Activated naive CD4-positive, alpha-beta T cell treated with anti-CD3 and anti-CD28 coated beads, Interleukin-2, amount 50 U/mL, for 24 hours (primary cell): Measurements from ENCODE around the gene WSCD1.

Source experiments
- H3K27ac Mint-ChIP-seq: one replicate; pipeline ENCODE4 v1.8.0; 2021; ENCODE audit warnings: mild to moderate bottlenecking, mixed read lengths
- H3K27me3 Mint-ChIP-seq: one replicate; pipeline ENCODE4 v1.8.0; 2021; ENCODE audit warnings: mixed read lengths
- H3K36me3 Mint-ChIP-seq: one replicate; pipeline ENCODE4 v1.8.0; 2021; ENCODE audit warnings: mixed read lengths
- H3K4me1 Mint-ChIP-seq: one replicate; pipeline ENCODE4 v1.8.0; 2021; ENCODE audit warnings: mixed read lengths
- H3K4me3 Mint-ChIP-seq: one replicate; pipeline ENCODE4 v1.8.0; 2021; ENCODE audit warnings: mild to moderate bottlenecking, mixed read lengths
- H3K9me3 Mint-ChIP-seq: one replicate; pipeline ENCODE4 v1.8.0; 2021; ENCODE audit warnings: mixed read lengths

WSCD1 gene

GRCh38 chr17:6047966-6048365 is 22.2 kb upstream of the WSCD1 start:
- Mint-ChIP-seq H3K27ac (no peak overlapping the region), H3K4me1 (no peaks in the 10 kb centered on the region), H3K36me3 (no peaks in the 10 kb centered on the region), H3K27me3 (no peaks in the 10 kb centered on the region), H3K4me3 (no peak overlapping the region), H3K9me3 (no peaks in the 10 kb centered on the region)

DNA sequence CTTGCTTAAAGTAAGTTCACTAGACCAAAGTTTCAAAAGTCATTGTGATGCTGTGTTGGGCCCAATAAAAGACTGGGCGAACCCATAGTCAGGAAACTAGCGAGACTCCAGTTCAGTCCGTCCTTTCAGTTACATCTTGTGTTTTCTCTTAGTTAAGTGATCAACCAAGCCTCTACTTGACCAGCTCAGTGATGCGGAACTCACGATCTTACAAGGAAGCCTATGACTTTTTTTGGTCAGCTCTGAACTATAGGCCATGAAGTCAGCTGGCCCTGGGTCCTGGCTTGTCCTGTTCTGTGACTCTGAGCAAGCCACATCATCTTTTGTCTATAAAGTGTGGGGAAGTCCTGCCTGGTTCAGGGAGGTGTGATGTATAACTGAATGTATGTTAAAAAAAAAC is 21.7 kb upstream of the WSCD1 start:
- Mint-ChIP-seq H3K27me3 (no peaks in the 10 kb centered on the region), H3K36me3 (no peaks in the 10 kb centered on the region)

GRCh38 chr17:6052926-6053325 is 17.3 kb upstream of the WSCD1 start:
- Mint-ChIP-seq H3K27me3 (peaks cover 4% of the 10 kb centered on the region), H3K4me3 (no peak overlapping the region), H3K36me3 (no peaks in the 10 kb centered on the region), H3K4me1 (no peaks in the 10 kb centered on the region), H3K9me3 (no peaks in the 10 kb centered on the region), H3K27ac (no peak overlapping the region)

More for the DNA sequence above, 21.7 kb upstream of the WSCD1 start:
- Mint-ChIP-seq H3K4me1 (no peaks in the 10 kb centered on the region), H3K27ac (no peak overlapping the region), H3K9me3 (no peaks in the 10 kb centered on the region), H3K4me3 (no peak overlapping the region)

DNA sequence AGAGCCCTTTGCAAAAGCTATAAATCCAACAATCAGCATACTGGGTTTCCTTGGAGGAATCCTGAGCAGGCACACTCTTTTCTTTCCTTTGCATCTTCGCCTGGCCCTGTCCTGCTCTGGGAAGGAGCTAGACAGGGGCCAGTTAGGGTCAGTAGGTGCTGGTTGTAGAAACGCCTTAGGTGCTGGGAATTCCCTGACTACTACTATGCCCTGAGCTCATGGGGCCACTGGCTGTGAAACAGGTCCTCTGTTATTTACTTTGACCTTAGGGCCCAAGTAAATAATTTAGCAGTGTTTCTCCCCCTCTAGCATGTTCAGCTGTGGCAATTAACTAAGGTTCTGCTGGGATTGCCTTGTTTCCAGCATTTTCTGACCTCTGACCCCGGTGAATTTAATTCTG is 15.8 kb upstream of the WSCD1 start:
- Mint-ChIP-seq H3K27me3 (peaks cover 7% of the 10 kb centered on the region), H3K36me3 (no peaks in the 10 kb centered on the region), H3K4me3 (no peak overlapping the region), H3K4me1 (no peaks in the 10 kb centered on the region), H3K27ac (no peak overlapping the region), H3K9me3 (no peaks in the 10 kb centered on the region)

- Mint-ChIP-seq H3K9me3 (no peaks in the 10 kb centered on the region), H3K36me3 (no peaks in the 10 kb centered on the region), H3K27ac (no peak overlapping the region), H3K4me3 (no peak overlapping the region), H3K4me1 (no peaks in the 10 kb centered on the region), H3K27me3 (peaks cover 13% of the 10 kb centered on the region)
These were observed 14.1 kb upstream of the WSCD1 start for GRCh38 chr17:6056104-6056503.

- H3K4me3 Mint-ChIP-seq, result no peak overlapping the region
- no peaks in the 10 kb centered on the region for H3K9me3 Mint-ChIP-seq
- no peaks in the 10 kb centered on the region for H3K36me3 Mint-ChIP-seq
- no peaks in the 10 kb centered on the region for H3K4me1 Mint-ChIP-seq
- H3K27me3 Mint-ChIP-seq, result peaks cover 18% of the 10 kb centered on the region
- no peak overlapping the region for H3K27ac Mint-ChIP-seq
These were observed 12.6 kb upstream of the WSCD1 start for GRCh38 chr17:6057562-6057961.

GRCh38 chr17:6059406-6059805 is 10.8 kb upstream of the WSCD1 start:
- peaks cover 24% of the 10 kb centered on the region for H3K27me3 Mint-ChIP-seq
- no peak overlapping the region for H3K27ac Mint-ChIP-seq
- H3K9me3 Mint-ChIP-seq, result no peaks in the 10 kb centered on the region
- H3K36me3 Mint-ChIP-seq, result no peaks in the 10 kb centered on the region
- no peaks in the 10 kb centered on the region for H3K4me1 Mint-ChIP-seq
- no peak overlapping the region for H3K4me3 Mint-ChIP-seq

GRCh38 chr17:6061290-6061689 is 8.9 kb upstream of the WSCD1 start:
- Mint-ChIP-seq H3K4me3 (no peak overlapping the region), H3K27ac (no peak overlapping the region), H3K4me1 (no peaks in the 10 kb centered on the region), H3K9me3 (no peaks in the 10 kb centered on the region), H3K27me3 (peaks cover 25% of the 10 kb centered on the region), H3K36me3 (no peaks in the 10 kb centered on the region)

DNA sequence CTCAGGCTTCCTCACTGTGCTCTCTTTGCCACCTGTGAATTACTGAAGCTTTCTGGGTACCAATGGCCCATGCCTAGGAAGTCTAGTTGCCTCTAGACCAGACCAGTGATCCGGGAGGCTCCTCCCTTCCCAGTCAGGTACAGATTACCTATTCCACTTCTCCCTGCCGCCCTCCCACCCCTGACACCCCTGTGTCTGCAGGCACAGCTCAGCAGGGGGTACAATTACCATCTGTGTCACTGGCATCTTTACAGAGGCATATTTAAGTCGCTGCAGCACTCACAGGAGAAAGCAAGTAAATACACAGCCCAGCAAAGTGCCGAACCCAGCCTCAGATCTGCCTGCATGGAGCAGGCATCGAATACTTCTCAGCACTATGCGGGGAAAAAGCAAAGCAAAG is 5.3 kb upstream of the WSCD1 start:
- Mint-ChIP-seq H3K27ac (no peak overlapping the region), H3K36me3 (no peaks in the 10 kb centered on the region), H3K4me1 (peaks cover 11% of the 10 kb centered on the region), H3K4me3 (no peak overlapping the region), H3K9me3 (no peaks in the 10 kb centered on the region), H3K27me3 (peaks cover 40% of the 10 kb centered on the region)

DNA sequence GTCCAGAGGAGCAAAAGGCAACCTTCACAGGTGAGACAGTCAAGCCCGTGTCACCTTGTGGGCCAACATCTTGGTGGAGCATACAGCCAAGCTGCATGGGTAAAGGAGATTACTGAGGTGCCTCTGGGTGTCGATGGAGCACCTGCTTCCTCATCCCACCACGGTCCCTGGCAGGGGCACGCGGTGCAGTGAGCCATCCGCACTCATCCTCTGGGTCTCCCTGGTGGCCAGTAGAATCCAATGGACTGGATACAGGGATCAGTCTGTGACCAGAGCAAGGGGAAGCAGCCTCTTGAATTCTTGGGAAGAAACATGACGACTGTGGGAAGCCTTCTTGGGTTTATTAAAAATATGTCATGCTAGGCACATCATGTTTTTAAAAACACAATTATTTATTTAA is 4.8 kb upstream of the WSCD1 start:
- H3K9me3 Mint-ChIP-seq, result no peaks in the 10 kb centered on the region
- H3K27ac Mint-ChIP-seq, result no peak overlapping the region
- peaks cover 13% of the 10 kb centered on the region for H3K4me1 Mint-ChIP-seq
- H3K27me3 Mint-ChIP-seq, result peaks cover 37% of the 10 kb centered on the region
- no peak overlapping the region for H3K4me3 Mint-ChIP-seq
- no peaks in the 10 kb centered on the region for H3K36me3 Mint-ChIP-seq

DNA sequence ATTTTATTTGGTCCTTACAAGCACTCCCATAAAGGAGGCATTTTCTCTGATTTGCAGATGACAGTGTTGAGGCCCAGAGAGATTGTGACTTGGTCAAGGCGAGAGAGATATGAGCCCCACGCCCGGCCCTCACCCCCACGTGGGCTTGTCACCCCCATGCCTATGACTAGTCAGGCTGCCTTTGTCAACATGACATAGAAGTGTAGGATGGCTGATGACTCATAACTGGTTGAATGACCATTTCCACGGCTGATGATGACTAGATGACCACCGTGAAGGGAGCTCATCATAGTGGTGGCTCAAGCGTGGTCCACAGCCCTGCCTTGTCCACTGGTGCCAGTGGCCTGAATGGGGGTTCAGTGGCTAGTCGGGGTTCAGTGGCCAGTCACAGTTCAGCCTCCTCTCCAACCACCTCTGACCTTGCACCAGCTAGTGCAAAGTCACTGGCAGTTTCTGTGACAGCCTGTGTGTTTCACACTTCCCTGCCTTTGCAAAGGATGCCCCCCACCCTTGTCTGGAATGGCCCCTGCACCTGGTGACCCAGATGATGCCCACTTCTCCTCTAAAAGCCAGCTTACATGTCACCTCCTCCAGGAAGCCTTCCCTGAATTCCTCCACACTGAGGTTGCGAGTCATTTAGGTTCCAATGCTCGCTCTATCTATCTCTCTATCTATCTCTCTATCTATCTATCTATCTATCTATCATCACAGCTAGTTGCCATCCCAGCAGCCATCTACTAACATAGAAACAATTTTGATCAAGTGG is 3.8 kb upstream of the WSCD1 start:
- Mint-ChIP-seq H3K4me3 (no peak overlapping the region), H3K27ac (no peak overlapping the region), H3K9me3 (no peaks in the 10 kb centered on the region), H3K36me3 (no peaks in the 10 kb centered on the region), H3K4me1 (peaks cover 13% of the 10 kb centered on the region), H3K27me3 (peaks cover 39% of the 10 kb centered on the region)

DNA sequence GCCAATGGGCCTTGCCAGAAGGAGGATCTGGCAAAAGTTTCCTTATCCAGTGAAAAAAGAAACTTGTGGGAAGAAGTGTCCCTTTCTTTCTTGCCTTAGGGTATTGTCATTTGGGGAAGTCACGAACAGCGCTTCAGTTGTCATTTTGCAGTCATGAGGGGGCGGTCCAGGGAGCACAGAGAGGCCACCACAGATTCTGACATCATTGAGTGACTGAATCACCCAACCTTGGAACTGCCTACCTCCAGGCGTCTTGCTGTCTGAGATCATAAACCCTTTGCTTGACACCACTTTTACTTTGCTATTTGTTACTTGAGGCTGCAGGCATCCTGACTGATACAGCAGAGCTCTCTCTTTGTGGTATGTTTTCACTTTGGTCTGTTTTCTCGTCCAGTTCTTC is 3.1 kb upstream of the WSCD1 start:
- Mint-ChIP-seq H3K4me3 (no peak overlapping the region), H3K9me3 (no peaks in the 10 kb centered on the region), H3K4me1 (peaks cover 13% of the 10 kb centered on the region), H3K36me3 (no peaks in the 10 kb centered on the region), H3K27ac (no peak overlapping the region), H3K27me3 (peaks cover 42% of the 10 kb centered on the region)

DNA sequence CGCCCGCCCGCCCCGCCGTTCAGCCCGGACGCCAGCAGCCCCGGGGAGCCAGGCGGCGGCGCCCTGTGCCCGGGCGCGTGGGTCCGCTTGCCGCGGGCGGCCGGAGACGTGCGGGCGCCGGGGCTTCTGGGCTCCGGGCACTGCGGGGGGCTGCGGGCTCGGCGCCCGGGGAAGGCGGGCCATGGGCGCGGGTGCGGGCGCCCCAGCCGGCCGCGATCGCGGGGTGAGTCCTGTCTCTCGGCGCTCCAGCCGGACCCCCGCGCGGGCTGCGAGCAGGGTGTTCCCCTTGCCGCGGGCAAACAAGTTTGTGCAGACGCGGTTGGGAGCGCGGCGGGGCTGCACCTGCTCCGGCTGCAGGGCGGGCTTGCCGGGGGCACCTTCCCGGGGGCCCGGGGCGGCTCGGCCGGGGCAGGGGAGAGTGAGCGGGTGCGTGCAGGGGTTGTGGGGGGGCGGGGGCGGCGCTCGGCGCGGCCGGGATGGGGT is 292 bp downstream of the WSCD1 start:
- no peak overlapping the region for H3K27ac Mint-ChIP-seq
- H3K27me3 Mint-ChIP-seq, result peaks cover 42% of the 10 kb centered on the region
- H3K36me3 Mint-ChIP-seq, result no peaks in the 10 kb centered on the region
- peaks cover 13% of the 10 kb centered on the region for H3K4me1 Mint-ChIP-seq
- H3K9me3 Mint-ChIP-seq, result no peaks in the 10 kb centered on the region
- no peak overlapping the region for H3K4me3 Mint-ChIP-seq

GRCh38 chr17:6070913-6071511 is 833 bp downstream of the WSCD1 start:
- peaks cover 13% of the 10 kb centered on the region for H3K4me1 Mint-ChIP-seq
- H3K36me3 Mint-ChIP-seq, result no peaks in the 10 kb centered on the region
- H3K9me3 Mint-ChIP-seq, result no peaks in the 10 kb centered on the region
- peaks cover 38% of the 10 kb centered on the region for H3K27me3 Mint-ChIP-seq
- peak overlapping the region; percentile 64 for H3K4me3 Mint-ChIP-seq
- H3K27ac Mint-ChIP-seq, result no peak overlapping the region

DNA sequence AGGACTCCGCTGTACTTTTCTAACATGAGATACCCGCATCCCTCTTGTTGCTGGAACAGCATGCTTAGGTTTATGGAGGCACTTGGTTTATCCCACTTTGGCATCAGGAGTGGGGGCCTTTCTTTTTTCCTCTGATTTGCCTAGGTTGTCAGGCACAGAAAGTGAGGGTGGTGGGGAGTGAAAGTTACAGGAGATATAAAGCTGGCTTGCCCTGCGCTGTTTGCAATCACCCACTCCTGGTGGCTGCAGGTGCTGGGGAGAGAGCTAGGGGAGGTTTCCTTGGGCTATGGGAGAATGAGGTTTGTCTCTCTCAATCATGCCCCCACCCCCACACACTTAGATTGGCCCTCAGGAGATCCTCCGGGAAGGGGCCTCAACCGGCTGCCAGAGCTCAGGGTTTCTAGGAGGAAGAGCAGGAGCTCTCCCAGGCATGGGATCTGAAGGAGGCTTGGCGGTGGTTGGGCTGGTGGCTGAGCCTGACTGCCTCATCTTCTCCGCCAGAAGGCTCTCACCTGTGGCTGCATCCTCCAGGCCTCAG is 1.4 kb downstream of the WSCD1 start:
- peak overlapping the region; percentile 64 for H3K4me3 Mint-ChIP-seq

DNA sequence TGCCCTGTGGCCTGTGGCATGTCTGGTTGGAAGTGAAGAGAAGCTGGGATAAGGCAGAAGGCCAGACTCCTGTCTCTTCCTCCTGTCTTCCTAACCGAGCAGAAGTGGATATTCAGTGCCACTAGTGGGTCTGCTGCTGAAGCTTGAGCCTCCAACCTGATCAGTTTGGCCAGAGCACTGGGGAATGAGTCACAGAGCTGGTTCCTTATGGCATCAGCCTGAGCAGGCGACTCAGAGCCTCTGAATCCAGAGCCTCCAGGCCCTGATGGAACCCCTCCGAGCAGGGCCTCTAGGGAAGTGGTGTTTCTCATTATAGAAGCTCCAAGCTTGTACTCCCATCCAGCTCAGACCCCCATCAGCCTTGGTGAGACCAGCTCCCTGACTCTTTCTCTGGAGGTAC is 2.0 kb downstream of the WSCD1 start:
- peaks cover 13% of the 10 kb centered on the region for H3K4me1 Mint-ChIP-seq
- no peak overlapping the region for H3K27ac Mint-ChIP-seq
- no peaks in the 10 kb centered on the region for H3K9me3 Mint-ChIP-seq
- no peak overlapping the region for H3K4me3 Mint-ChIP-seq
- H3K27me3 Mint-ChIP-seq, result peaks cover 32% of the 10 kb centered on the region
- H3K36me3 Mint-ChIP-seq, result no peaks in the 10 kb centered on the region

More for the DNA sequence above, 1.4 kb downstream of the WSCD1 start:
- H3K9me3 Mint-ChIP-seq, result no peaks in the 10 kb centered on the region
- H3K4me1 Mint-ChIP-seq, result peaks cover 13% of the 10 kb centered on the region
- H3K27me3 Mint-ChIP-seq, result peaks cover 36% of the 10 kb centered on the region
- H3K36me3 Mint-ChIP-seq, result no peaks in the 10 kb centered on the region
- H3K27ac Mint-ChIP-seq, result no peak overlapping the region
